Measurements from ENCODE around the gene SRSF4. TPM values are rescaled to one million over a fixed set of nuclear protein-coding genes. Genes with fewer than 3 reads are reported as not detected.
A peak's percentile ranks its signal among the peaks of the same experiment; 100 is the strongest.

The SRSF4 gene
- total RNA-seq, 1 donor from 2014 or later, result 67.8 TPM

- DNase-seq (ENCODE audit: extremely low spot score in 2 of 2), result no peak
- peak overlapping the region; percentile 94 for H3K27ac ChIP-seq
- no peaks in the 10 kb centered on the region for H3K36me3 ChIP-seq
- H3K9me3 ChIP-seq, result no peaks in the 10 kb centered on the region
- H3K4me1 ChIP-seq, result peaks cover 45% of the 10 kb centered on the region
- H3K27me3 ChIP-seq, result no peaks in the 10 kb centered on the region
- no peak for TF ChIP-seq POLR2AphosphoS5 (IDR thresholded peaks at IDR 0.05; ENCODE audit: insufficient read depth in 1 of 2, low read depth in 1 of 2)
- no peak for TF ChIP-seq POLR2A (IDR thresholded peaks at IDR 0.05)
- TF ChIP-seq, protein P1, sequence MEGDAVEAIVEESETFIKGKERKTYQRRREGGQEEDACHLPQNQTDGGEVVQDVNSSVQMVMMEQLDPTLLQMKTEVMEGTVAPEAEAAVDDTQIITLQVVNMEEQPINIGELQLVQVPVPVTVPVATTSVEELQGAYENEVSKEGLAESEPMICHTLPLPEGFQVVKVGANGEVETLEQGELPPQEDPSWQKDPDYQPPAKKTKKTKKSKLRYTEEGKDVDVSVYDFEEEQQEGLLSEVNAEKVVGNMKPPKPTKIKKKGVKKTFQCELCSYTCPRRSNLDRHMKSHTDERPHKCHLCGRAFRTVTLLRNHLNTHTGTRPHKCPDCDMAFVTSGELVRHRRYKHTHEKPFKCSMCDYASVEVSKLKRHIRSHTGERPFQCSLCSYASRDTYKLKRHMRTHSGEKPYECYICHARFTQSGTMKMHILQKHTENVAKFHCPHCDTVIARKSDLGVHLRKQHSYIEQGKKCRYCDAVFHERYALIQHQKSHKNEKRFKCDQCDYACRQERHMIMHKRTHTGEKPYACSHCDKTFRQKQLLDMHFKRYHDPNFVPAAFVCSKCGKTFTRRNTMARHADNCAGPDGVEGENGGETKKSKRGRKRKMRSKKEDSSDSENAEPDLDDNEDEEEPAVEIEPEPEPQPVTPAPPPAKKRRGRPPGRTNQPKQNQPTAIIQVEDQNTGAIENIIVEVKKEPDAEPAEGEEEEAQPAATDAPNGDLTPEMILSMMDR (IDR thresholded peaks at IDR 0.05), result no peak
- intact Hi-C loops (cut with DNase I), result loop anchor here (10.0 kb wide), 1 partner anchor 241 kb away; no protein-coding TSS in a partner anchor
- peak overlapping the region; percentile 67 to 75 for H3K4me3 ChIP-seq
Observed at GRCh38 chr1:29125788-29126187, 55.9 kb downstream of the SRSF4 start.

GRCh38 chr1:29125237-29125641 is 56.5 kb downstream of the SRSF4 start:
- DNase-seq (ENCODE audit: extremely low spot score in 2 of 2), result no peak

GRCh38 chr1:29124366-29125236 is 57.1 kb downstream of the SRSF4 start:
- peak overlapping the region; percentile 94 for H3K27ac ChIP-seq
- no peaks in the 10 kb centered on the region for H3K9me3 ChIP-seq
- peaks cover 56% of the 10 kb centered on the region for H3K4me1 ChIP-seq
- peak overlapping the region; percentile 67 to 75 for H3K4me3 ChIP-seq
- no peaks in the 10 kb centered on the region for H3K27me3 ChIP-seq
- intact Hi-C loops (cut with DNase I), result loop anchor here (5.0 to 10.0 kb wide), 3 partner anchors 82 to 1593 kb away; no protein-coding TSS in a partner anchor
- no peaks in the 10 kb centered on the region for H3K36me3 ChIP-seq
- TF ChIP-seq POLR2AphosphoS5 (IDR thresholded peaks at IDR 0.05; ENCODE audit: insufficient read depth in 1 of 2, low read depth in 1 of 2), result peak in 1 of 2 donors; percentile 95
- TF ChIP-seq, protein P1 (IDR thresholded peaks at IDR 0.05), result peak; percentile 43 to 99 (median 59)
- TF ChIP-seq POLR2A (IDR thresholded peaks at IDR 0.05), result peak; percentile 72 to 83
- DNase-seq (ENCODE audit: extremely low spot score in 2 of 2), result peak in 1 of 2 donors; percentile 93

More at GRCh38 chr1:29125237-29125641, 56.5 kb downstream of the SRSF4 start:
- TF ChIP-seq POLR2A (IDR thresholded peaks at IDR 0.05), result no peak
- TF ChIP-seq, protein P1 (IDR thresholded peaks at IDR 0.05), result no peak
- TF ChIP-seq POLR2AphosphoS5 (IDR thresholded peaks at IDR 0.05; ENCODE audit: insufficient read depth in 1 of 2, low read depth in 1 of 2), result no peak
- no peaks in the 10 kb centered on the region for H3K27me3 ChIP-seq
- intact Hi-C loops (cut with DNase I), result loop anchor here (10.0 kb wide), 1 partner anchor 240 kb away; no protein-coding TSS in a partner anchor
- H3K27ac ChIP-seq, result peak overlapping the region; percentile 94
- no peaks in the 10 kb centered on the region for H3K36me3 ChIP-seq
- H3K4me1 ChIP-seq, result peaks cover 50% of the 10 kb centered on the region
- peak overlapping the region; percentile 67 to 75 for H3K4me3 ChIP-seq
- H3K9me3 ChIP-seq, result no peaks in the 10 kb centered on the region

DNA sequence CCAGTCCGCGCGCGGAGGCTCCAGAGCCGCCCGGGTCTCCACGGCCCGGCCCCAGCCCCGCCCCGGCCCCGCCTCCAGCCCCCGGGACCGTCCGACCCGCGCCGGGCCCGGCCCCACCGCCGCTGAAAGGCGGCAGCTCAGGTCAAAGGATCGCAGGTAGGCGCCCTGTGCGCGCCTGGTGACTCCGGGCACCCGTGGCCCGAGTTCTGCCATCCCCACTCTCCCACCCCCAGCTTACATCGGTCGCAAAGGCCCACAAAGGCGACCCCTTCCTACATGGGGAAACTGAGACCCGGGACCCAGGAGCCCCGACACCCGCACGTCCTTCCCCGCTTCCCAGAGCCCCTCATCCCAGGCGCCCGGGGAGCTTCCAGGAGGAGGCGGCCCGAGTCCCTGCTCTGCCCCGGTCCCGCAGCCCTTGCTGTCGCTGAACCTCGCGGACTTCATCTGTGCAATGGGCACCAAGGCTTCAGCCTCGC is 57.8 kb downstream of the SRSF4 start, which contains the start of gene TMEM200B:
TMEM200B (minus strand) TSS at position 17 of the 479 bp plus-strand sequence. CDS start 2,075 bp downstream, outside the sequence.
- intact Hi-C loops (cut with DNase I), result loop anchor here (2.0 to 10.0 kb wide), 4 partner anchors 57 to 1593 kb away; partner anchors contain the start of gene SRSF4
- no peaks in the 10 kb centered on the region for H3K9me3 ChIP-seq

More for the DNA sequence above, 57.8 kb downstream of the SRSF4 start, which contains the start of gene TMEM200B:
- no peak for DNase-seq (ENCODE audit: extremely low spot score in 2 of 2)
- Histone ChIP-seq H3K4me1 (peaks cover 63% of the 10 kb centered on the region), H3K27ac (peak within 1 kb of the TSS; percentile 94), H3K36me3 (no peaks in the 10 kb centered on the region), H3K4me3 (peak within 1 kb of the TSS; percentile 67 to 75), H3K27me3 (no peaks in the 10 kb centered on the region)
- TF ChIP-seq POLR2A (IDR thresholded peaks at IDR 0.05), result peak in 1 of 2 donors; percentile 19
- TF ChIP-seq, protein P1 (IDR thresholded peaks at IDR 0.05), result no peak
- no peak for TF ChIP-seq POLR2AphosphoS5 (IDR thresholded peaks at IDR 0.05; ENCODE audit: insufficient read depth in 1 of 2, low read depth in 1 of 2)

All from vagina (tissue), 2 donors.